A673 (cell line): ENCODE measurements around the gene SPPL3. TPM values are rescaled to one million over a fixed set of nuclear protein-coding genes. Genes with fewer than 3 reads are reported as not detected.
"Not testable (repeated sequence)": the region's sequence is repeated elsewhere in the genome, so short reads cannot be mapped to it uniquely, and the experiment has no call there.

Experiments
- Bru-seq: library from RNA; stranded (reverse); fragments of 400-500 nt; gene quantifications from one replicate; lab custom pipeline; 2021; lab: Mats Ljungman, UMichigan
- BruChase-seq, 2 experiments: library from RNA; stranded (reverse); fragments of 400-500 nt; gene quantifications; one replicate each; lab custom pipeline; 2021; lab: Mats Ljungman, UMichigan
- BruUV-seq: library from RNA; stranded (reverse); fragments of 400-500 nt; replicated peaks from 2 replicates; lab custom pipeline; 2021; lab: Mats Ljungman, UMichigan
- CTCF ChIA-PET: fragments of 300-600 bp; sonication (Branson Sonifier 250); formaldehyde crosslinking; loops from one replicate; lab custom pipeline; 2022; ENCODE audit warnings: antibody characterized with exemption; lab: Charles Lee
- POLR2A ChIA-PET: fragments of 300-600 bp; sonication (Branson Sonifier 250); formaldehyde crosslinking; loops from one replicate; lab custom pipeline; 2022; ENCODE audit warnings: antibody characterized with exemption; ENCODE audit not compliant: low non-redundant PET; lab: Charles Lee
- DNase-seq: peaks from one replicate; pipeline ENCODE4 v3.0.0-alpha.2; 2015; ENCODE audit warnings: low spot score
- H3K27ac ChIP-seq: fragments of 200-600 bp; sonication (generic); 2 replicates; pipeline ENCODE4 v1.5.1; 2016; ENCODE audit warnings: mixed run types, low read depth, mild to moderate bottlenecking, mixed read lengths, antibody characterized with exemption, low read length; ENCODE audit not compliant: poor library complexity, severe bottlenecking
- H3K27me3 ChIP-seq: fragments of 200-600 bp; sonication (generic); replicated peaks from 2 replicates; pipeline ENCODE4 v1.6.1; 2017; ENCODE audit warnings: mixed run types, low read depth, mild to moderate bottlenecking, mixed read lengths, antibody characterized with exemption, low read length; ENCODE audit not compliant: insufficient read depth, poor library complexity
- H3K36me3 ChIP-seq: fragments of 200-600 bp; sonication (generic); 2 replicates; pipeline ENCODE4 v1.6.1; 2016; ENCODE audit warnings: mixed run types, mild to moderate bottlenecking, mixed read lengths, antibody characterized with exemption, low read length; ENCODE audit not compliant: insufficient read depth, poor library complexity, severe bottlenecking
- H3K4me1 ChIP-seq: fragments of 200-600 bp; sonication (generic); 2 replicates; pipeline ENCODE4 v1.6.1; 2017; ENCODE audit warnings: mixed run types, mild to moderate bottlenecking, mixed read lengths, antibody characterized with exemption, low read length; ENCODE audit not compliant: insufficient read depth, poor library complexity, severe bottlenecking
- H3K4me3 ChIP-seq: fragments of 200-600 bp; sonication (generic); 2 replicates; pipeline ENCODE4 v1.5.1; 2016; ENCODE audit warnings: low read depth, mixed run types, mild to moderate bottlenecking, mixed read lengths, low read length; ENCODE audit not compliant: poor library complexity, severe bottlenecking
- H3K9me3 ChIP-seq: fragments of 200-600 bp; sonication (generic); 2 replicates; pipeline ENCODE4 v1.6.1; 2016; ENCODE audit warnings: mixed run types, low read depth, mild to moderate bottlenecking, mixed read lengths, antibody characterized with exemption, low read length; ENCODE audit not compliant: poor library complexity, severe bottlenecking
- CTCF ChIP-seq: fragments of 300-800, 200-600 bp; sonication (generic); conservative IDR thresholded peaks from 2 replicates; pipeline ENCODE4 v1.5.1; 2017; ENCODE audit warnings: low read depth, mild to moderate bottlenecking, antibody characterized with exemption, low read length, moderate library complexity, mixed read lengths
- EZH2 ChIP-seq: fragments of 200-600 bp; sonication (generic); IDR thresholded peaks from 2 replicates; pipeline ENCODE4 v1.6.1; 2017; ENCODE audit warnings: borderline replicate concordance, low read depth, mild to moderate bottlenecking, mixed read lengths, antibody characterized with exemption, low read length; ENCODE audit not compliant: poor library complexity, severe bottlenecking
- intact Hi-C: fragments of 100-400 bp; cut with micrococcal nuclease; formaldehyde crosslinking; loops from one replicate; pipeline ENCODE4 v1.10.0; 2022; ENCODE audit not compliant: unreplicated experiment
- long read RNA-seq: library from polyadenylated mRNA; stranded (forward); transcript quantifications from one replicate; pipeline ENCODE4 v2.0.0, GENCODE V29; 2022
- total RNA-seq: library from RNA; stranded (reverse); gene quantifications from 2 replicates; pipeline ENCODE4 v1.2.3, GENCODE V29; 2021

SPPL3 gene
- total RNA-seq (46.9 and 51.2 TPM in 2 replicates), Bru-seq, nascent RNA (percentile 86 among the genes with signal in this experiment), BruChase-seq, experiment 1, labeled RNA remaining after a 2-hour chase (percentile 78 among the genes with signal in this experiment), BruChase-seq, experiment 2, labeled RNA remaining after a 6-hour chase (percentile 85 among the genes with signal in this experiment)
- long read RNA-seq, full-length matches to known transcripts, result 92 of 110 reads
- long read RNA-seq, partial matches to known transcripts, result 4 of 110 reads
- long read RNA-seq, other reads (novel, unspliced or antisense), result 14 of 110 reads

- no peak for TF ChIP-seq EZH2
- TF ChIP-seq CTCF, result no peak
- Histone ChIP-seq H3K36me3 (no peaks in the 10 kb centered on the region), H3K4me1 (peaks cover 9% of the 10 kb centered on the region), H3K4me3 (peak within 1 kb of the TSS; percentile 99), H3K27ac (peak within 1 kb of the TSS; percentile 90), H3K27me3 (no peaks in the 10 kb centered on the region), H3K9me3 (no peaks in the 10 kb centered on the region)
- no TSS peak for BruUV-seq
- ChIA-PET POLR2A (no interaction called here), CTCF (no interaction called here)
- intact Hi-C loops, result no loop called here
- DNase-seq, result peak; percentile 96
Measured at GRCh38 chr12:120904197-120904773, at the start of gene SPPL3. Gene SPPL3, minus strand, starts transcription at chr12:120904358. Its CDS starts 491 bp downstream, at chr12:120903867.

- no peaks in the 10 kb centered on the region for H3K27me3 ChIP-seq
- H3K36me3 ChIP-seq, result no peaks in the 10 kb centered on the region
- no peak overlapping the region for H3K27ac ChIP-seq
- no TSS peak for BruUV-seq
- POLR2A ChIA-PET, result no interaction called here
- H3K4me1 ChIP-seq, result no peaks in the 10 kb centered on the region
- no peak for DNase-seq
- TF ChIP-seq EZH2 (no peak), CTCF (no peak)
- no peak overlapping the region for H3K4me3 ChIP-seq
- CTCF ChIA-PET, result no interaction called here
- intact Hi-C loops, result no loop called here
- H3K9me3 ChIP-seq, result no peaks in the 10 kb centered on the region
Measured at GRCh38 chr12:120950807-120951206, 46.6 kb upstream of the SPPL3 start.

- H3K27ac ChIP-seq, BruUV-seq, H3K27me3 ChIP-seq, intact Hi-C loops, H3K9me3 ChIP-seq, POLR2A ChIA-PET, H3K36me3 ChIP-seq, H3K4me1 ChIP-seq, DNase-seq, CTCF ChIA-PET, H3K4me3 ChIP-seq: not testable (repeated sequence)
Measured at GRCh38 chr12:120950260-120950799, 46.2 kb upstream of the SPPL3 start.

GRCh38 chr12:120945516-120945915, 41.4 kb upstream of the SPPL3 start:
- H3K36me3 ChIP-seq, H3K4me3 ChIP-seq, BruUV-seq, CTCF ChIA-PET, H3K9me3 ChIP-seq, H3K27me3 ChIP-seq, H3K27ac ChIP-seq, POLR2A ChIA-PET, H3K4me1 ChIP-seq, DNase-seq: not testable (repeated sequence)
- intact Hi-C loops, result loop anchor here (2.0 kb wide), 1 partner anchor 151 kb away; no protein-coding TSS in a partner anchor
